Rectal smooth muscle tissue (tissue), 1 donor: ENCODE measurements around the gene OGFOD3.
"Not testable (repeated sequence)": the region's sequence is repeated elsewhere in the genome, so short reads cannot be mapped to it uniquely, and the experiment has no call there.

Experiments
- H3K27ac ChIP-seq: one replicate; pipeline ENCODE4 v1.7.0; 2013; ENCODE audit warnings: low read depth, low read length, inconsistent platforms
- H3K27me3 ChIP-seq: one replicate; pipeline ENCODE4 v1.7.0; 2013; ENCODE audit warnings: low read length; ENCODE audit not compliant: control insufficient read depth, insufficient read depth
- H3K36me3 ChIP-seq: one replicate; pipeline ENCODE4 v1.7.0; 2013; ENCODE audit warnings: low read length; ENCODE audit not compliant: control insufficient read depth, insufficient read depth
- H3K4me1 ChIP-seq: one replicate; pipeline ENCODE4 v1.7.0; 2013; ENCODE audit warnings: low read length; ENCODE audit not compliant: control insufficient read depth, insufficient read depth
- H3K4me3 ChIP-seq: one replicate; pipeline ENCODE4 v1.7.0; 2013; ENCODE audit warnings: low read length
- H3K9ac ChIP-seq: one replicate; pipeline ENCODE4 v1.7.0; 2013; ENCODE audit warnings: low read length

OGFOD3 gene

GRCh38 chr17:82367724-82368524 lies 50.5 kb downstream of the OGFOD3 start:
- Histone ChIP-seq H3K27ac (no peak overlapping the region), H3K4me3 (no peak overlapping the region), H3K4me1 (no peaks in the 10 kb centered on the region), H3K9ac (no peak overlapping the region), H3K27me3 (peaks cover 13% of the 10 kb centered on the region), H3K36me3 (no peaks in the 10 kb centered on the region)

- Histone ChIP-seq H3K9ac (no peak overlapping the region), H3K4me1 (no peaks in the 10 kb centered on the region), H3K4me3 (no peak overlapping the region), H3K27ac (no peak overlapping the region), H3K27me3 (peaks cover 13% of the 10 kb centered on the region), H3K36me3 (no peaks in the 10 kb centered on the region)
Measured at GRCh38 chr17:82366749-82367148, 51.6 kb downstream of the OGFOD3 start.

GRCh38 chr17:82365606-82366295 lies 52.6 kb downstream of the OGFOD3 start:
- H3K9ac ChIP-seq = no peak overlapping the region
- H3K27me3 ChIP-seq = peaks cover 7% of the 10 kb centered on the region
- no peak overlapping the region for H3K27ac ChIP-seq
- H3K4me1 ChIP-seq = no peaks in the 10 kb centered on the region
- H3K36me3 ChIP-seq = no peaks in the 10 kb centered on the region
- H3K4me3 ChIP-seq = no peak overlapping the region

GRCh38 chr17:82361885-82362633 lies 56.3 kb downstream of the OGFOD3 start:
- Histone ChIP-seq H3K27ac (no peak overlapping the region), H3K27me3 (peaks cover 5% of the 10 kb centered on the region), H3K36me3 (no peaks in the 10 kb centered on the region), H3K9ac (no peak overlapping the region), H3K4me3 (no peak overlapping the region), H3K4me1 (no peaks in the 10 kb centered on the region)

GRCh38 chr17:82359451-82360074 lies 58.8 kb downstream of the OGFOD3 start:
- not testable (repeated sequence) for H3K36me3 ChIP-seq

GRCh38 chr17:82358465-82359350 lies 59.7 kb downstream of the OGFOD3 start, which contains the start of gene TEX19:
TEX19 (plus strand) TSS chr17:82359247; CDS start chr17:82362151, 2,904 bp downstream.
- H3K4me1 ChIP-seq = no peaks in the 10 kb centered on the region
- H3K27me3 ChIP-seq = peaks cover 5% of the 10 kb centered on the region
- no peaks in the 10 kb centered on the region for H3K36me3 ChIP-seq
- no peak within 1 kb of the TSS for H3K27ac ChIP-seq
- no peak within 1 kb of the TSS for H3K4me3 ChIP-seq
- H3K9ac ChIP-seq = no peak within 1 kb of the TSS

More at GRCh38 chr17:82359451-82360074, 58.8 kb downstream of the OGFOD3 start:
- not testable (repeated sequence) for H3K4me1 ChIP-seq, H3K9ac ChIP-seq, H3K27me3 ChIP-seq, H3K4me3 ChIP-seq, H3K27ac ChIP-seq

GRCh38 chr17:82357394-82357793 lies 61.0 kb downstream of the OGFOD3 start:
- no peaks in the 10 kb centered on the region for H3K36me3 ChIP-seq
- no peak overlapping the region for H3K9ac ChIP-seq
- peaks cover 5% of the 10 kb centered on the region for H3K27me3 ChIP-seq
- no peaks in the 10 kb centered on the region for H3K4me1 ChIP-seq
- H3K27ac ChIP-seq = no peak overlapping the region
- H3K4me3 ChIP-seq = no peak overlapping the region

- Histone ChIP-seq H3K4me1 (no peaks in the 10 kb centered on the region), H3K4me3 (no peak overlapping the region), H3K36me3 (no peaks in the 10 kb centered on the region), H3K27me3 (peaks cover 5% of the 10 kb centered on the region), H3K9ac (no peak overlapping the region), H3K27ac (no peak overlapping the region)
Measured at GRCh38 chr17:82356845-82357355, 61.5 kb downstream of the OGFOD3 start.

- peaks cover 5% of the 10 kb centered on the region for H3K27me3 ChIP-seq
- H3K9ac ChIP-seq = no peak overlapping the region
- H3K27ac ChIP-seq = no peak overlapping the region
- no peak overlapping the region for H3K4me3 ChIP-seq
- H3K36me3 ChIP-seq = no peaks in the 10 kb centered on the region
- no peaks in the 10 kb centered on the region for H3K4me1 ChIP-seq
Measured at GRCh38 chr17:82355770-82356427, 62.5 kb downstream of the OGFOD3 start.

GRCh38 chr17:82354804-82355308 lies 63.5 kb downstream of the OGFOD3 start:
- peaks cover 5% of the 10 kb centered on the region for H3K27me3 ChIP-seq
- no peak overlapping the region for H3K27ac ChIP-seq
- H3K36me3 ChIP-seq = no peaks in the 10 kb centered on the region
- no peak overlapping the region for H3K9ac ChIP-seq
- H3K4me1 ChIP-seq = no peaks in the 10 kb centered on the region
- H3K4me3 ChIP-seq = no peak overlapping the region

- no peaks in the 10 kb centered on the region for H3K4me1 ChIP-seq
- H3K9ac ChIP-seq = no peak overlapping the region
- H3K27me3 ChIP-seq = peaks cover 5% of the 10 kb centered on the region
Measured at GRCh38 chr17:82353484-82353883, 64.9 kb downstream of the OGFOD3 start.

More at GRCh38 chr17:82353484-82353883, 64.9 kb downstream of the OGFOD3 start:
- Histone ChIP-seq H3K4me3 (no peak overlapping the region), H3K27ac (no peak overlapping the region), H3K36me3 (no peaks in the 10 kb centered on the region)
